ENCODE results near the gene RHBDD3.

RHBDD3 gene

GRCh38 chr22:29298641-29299040 lies 30.9 kb upstream of the RHBDD3 start:
- DNase-seq, result no peak
- Histone ChIP-seq H2AFZ (ENCODE audit: insufficient read depth, low read length, poor library complexity) (no peak overlapping the region), H3K79me1 (ENCODE audit: low read length) (no peaks in the 10 kb centered on the region), H3K4me3 (ENCODE audit: low read depth, low read length) (no peak overlapping the region), H3K36me3 (ENCODE audit: control insufficient read depth in 1 of 2, insufficient read depth in 2 of 2, low read length in 2 of 2) (peaks cover 60 to 71% of the 10 kb centered on the region in 2 experiments), H3K9me3 (ENCODE audit: insufficient read depth, low read depth, low read length) (no peaks in the 10 kb centered on the region), H3K18ac (ENCODE audit: low read length) (no peak overlapping the region), H3K27me3 (ENCODE audit: insufficient read depth, low read length) (no peaks in the 10 kb centered on the region), H3K79me2 (ENCODE audit: control insufficient read depth, insufficient read depth, low read length, poor library complexity) (no peaks in the 10 kb centered on the region), H3K4me2 (ENCODE audit: low read length) (no peak overlapping the region), H3K14ac (ENCODE audit: low read length) (no peak overlapping the region), H2BK12ac (ENCODE audit: low read length) (no peak overlapping the region), H4K8ac (ENCODE audit: low read depth, low read length) (no peak overlapping the region), H3K4ac (ENCODE audit: low read depth, low read length) (no peak overlapping the region), H3K4me1 (ENCODE audit: control insufficient read depth in 1 of 2, insufficient read depth in 2 of 2, low read length in 2 of 2) (no peaks in the 10 kb centered on the region), H4K91ac (ENCODE audit: low read depth, low read length) (no peak overlapping the region), H2BK120ac (ENCODE audit: insufficient read depth, low read length, poor library complexity) (no peak overlapping the region), H2BK5ac (ENCODE audit: low read depth, low read length, poor library complexity) (no peak overlapping the region), H2AK5ac (ENCODE audit: low read length) (no peak overlapping the region), H4K12ac (ENCODE audit: low read depth, low read length) (no peak overlapping the region), H3K9ac (ENCODE audit: low read length) (no peak overlapping the region), H3K27ac (ENCODE audit: low read depth, low read length) (no peak overlapping the region), H3K23ac (ENCODE audit: low read length) (no peak overlapping the region)
- WGBS (ENCODE audit: extremely low coverage, insufficient coverage, insufficient read length), result no CpG with 5 or more reads among the region's 8 CpGs

GRCh38 chr22:29292379-29292778 lies 24.6 kb upstream of the RHBDD3 start:
- no peak overlapping the region for H2BK120ac ChIP-seq (ENCODE audit: insufficient read depth, low read length, poor library complexity)
- H3K4ac ChIP-seq (ENCODE audit: low read depth, low read length), result no peak overlapping the region
- no peak overlapping the region for H3K27ac ChIP-seq (ENCODE audit: low read depth, low read length)
- no peaks in the 10 kb centered on the region for H3K9me3 ChIP-seq (ENCODE audit: insufficient read depth, low read depth, low read length)
- no peak overlapping the region for H4K91ac ChIP-seq (ENCODE audit: low read depth, low read length)
- no peak overlapping the region for H2BK12ac ChIP-seq (ENCODE audit: low read length)
- no peak overlapping the region for H2AK5ac ChIP-seq (ENCODE audit: low read length)
- H3K18ac ChIP-seq (ENCODE audit: low read length), result no peak overlapping the region
- no peak overlapping the region for H2BK5ac ChIP-seq (ENCODE audit: low read depth, low read length, poor library complexity)
- no peaks in the 10 kb centered on the region for H3K4me1 ChIP-seq (ENCODE audit: control insufficient read depth in 1 of 2, insufficient read depth in 2 of 2, low read length in 2 of 2)
- H4K8ac ChIP-seq (ENCODE audit: low read depth, low read length), result no peak overlapping the region
- no peak overlapping the region for H3K4me2 ChIP-seq (ENCODE audit: low read length)
- H3K23ac ChIP-seq (ENCODE audit: low read length), result no peak overlapping the region
- no peaks in the 10 kb centered on the region for H3K79me1 ChIP-seq (ENCODE audit: low read length)
- H3K9ac ChIP-seq (ENCODE audit: low read length), result no peak overlapping the region
- no peak for DNase-seq
- H2AFZ ChIP-seq (ENCODE audit: insufficient read depth, low read length, poor library complexity), result no peak overlapping the region
- no peak overlapping the region for H4K12ac ChIP-seq (ENCODE audit: low read depth, low read length)
- no peaks in the 10 kb centered on the region for H3K79me2 ChIP-seq (ENCODE audit: control insufficient read depth, insufficient read depth, low read length, poor library complexity)
- H3K14ac ChIP-seq (ENCODE audit: low read length), result no peak overlapping the region
- H3K36me3 ChIP-seq (ENCODE audit: control insufficient read depth in 1 of 2, insufficient read depth in 2 of 2, low read length in 2 of 2), result peaks cover 46 to 78% of the 10 kb centered on the region in 2 experiments
- no peaks in the 10 kb centered on the region for H3K27me3 ChIP-seq (ENCODE audit: insufficient read depth, low read length)
- H3K4me3 ChIP-seq (ENCODE audit: low read depth, low read length), result no peak overlapping the region

- Histone ChIP-seq H3K9me3 (ENCODE audit: insufficient read depth, low read depth, low read length) (no peaks in the 10 kb centered on the region), H2AK5ac (ENCODE audit: low read length) (no peak overlapping the region), H3K27ac (ENCODE audit: low read depth, low read length) (no peak overlapping the region), H3K4me2 (ENCODE audit: low read length) (no peak overlapping the region), H3K27me3 (ENCODE audit: insufficient read depth, low read length) (no peaks in the 10 kb centered on the region), H3K79me1 (ENCODE audit: low read length) (no peaks in the 10 kb centered on the region), H2BK12ac (ENCODE audit: low read length) (no peak overlapping the region), H4K12ac (ENCODE audit: low read depth, low read length) (no peak overlapping the region), H4K8ac (ENCODE audit: low read depth, low read length) (no peak overlapping the region), H3K18ac (ENCODE audit: low read length) (no peak overlapping the region), H2BK5ac (ENCODE audit: low read depth, low read length, poor library complexity) (no peak overlapping the region), H3K36me3 (ENCODE audit: control insufficient read depth in 1 of 2, insufficient read depth in 2 of 2, low read length in 2 of 2) (peaks cover 45 to 76% of the 10 kb centered on the region in 2 experiments), H3K14ac (ENCODE audit: low read length) (no peak overlapping the region), H3K4ac (ENCODE audit: low read depth, low read length) (no peak overlapping the region), H4K91ac (ENCODE audit: low read depth, low read length) (no peak overlapping the region), H3K9ac (ENCODE audit: low read length) (no peak overlapping the region), H2BK120ac (ENCODE audit: insufficient read depth, low read length, poor library complexity) (no peak overlapping the region), H3K4me1 (ENCODE audit: control insufficient read depth in 1 of 2, insufficient read depth in 2 of 2, low read length in 2 of 2) (no peaks in the 10 kb centered on the region), H2AFZ (ENCODE audit: insufficient read depth, low read length, poor library complexity) (no peak overlapping the region), H3K79me2 (ENCODE audit: control insufficient read depth, insufficient read depth, low read length, poor library complexity) (no peaks in the 10 kb centered on the region), H3K4me3 (ENCODE audit: low read depth, low read length) (no peak overlapping the region), H3K23ac (ENCODE audit: low read length) (no peak overlapping the region)
- DNase-seq, result no peak
- WGBS (ENCODE audit: extremely low coverage, insufficient coverage, insufficient read length), result no CpG with 5 or more reads among the region's 7 CpGs
Measured at GRCh38 chr22:29291215-29291614, 23.4 kb upstream of the RHBDD3 start.

- no peaks in the 10 kb centered on the region for H3K9me3 ChIP-seq (ENCODE audit: insufficient read depth, low read depth, low read length)
- no peak overlapping the region for H4K12ac ChIP-seq (ENCODE audit: low read depth, low read length)
- H3K27ac ChIP-seq (ENCODE audit: low read depth, low read length), result no peak overlapping the region
- no peak overlapping the region for H2AK5ac ChIP-seq (ENCODE audit: low read length)
- no peak overlapping the region for H4K91ac ChIP-seq (ENCODE audit: low read depth, low read length)
- H3K4me1 ChIP-seq (ENCODE audit: control insufficient read depth in 1 of 2, insufficient read depth in 2 of 2, low read length in 2 of 2), result no peaks in the 10 kb centered on the region
- no peaks in the 10 kb centered on the region for H3K79me1 ChIP-seq (ENCODE audit: low read length)
- no peak overlapping the region for H2AFZ ChIP-seq (ENCODE audit: insufficient read depth, low read length, poor library complexity)
- H2BK120ac ChIP-seq (ENCODE audit: insufficient read depth, low read length, poor library complexity), result no peak overlapping the region
- DNase-seq, result no peak
- no CpG with 5 or more reads among the region's 5 CpGs for WGBS (ENCODE audit: extremely low coverage, insufficient coverage, insufficient read length)
- H3K79me2 ChIP-seq (ENCODE audit: control insufficient read depth, insufficient read depth, low read length, poor library complexity), result no peaks in the 10 kb centered on the region
- H3K18ac ChIP-seq (ENCODE audit: low read length), result no peak overlapping the region
- no peak overlapping the region for H3K14ac ChIP-seq (ENCODE audit: low read length)
- no peak overlapping the region for H2BK12ac ChIP-seq (ENCODE audit: low read length)
- H3K4ac ChIP-seq (ENCODE audit: low read depth, low read length), result no peak overlapping the region
- no peaks in the 10 kb centered on the region for H3K27me3 ChIP-seq (ENCODE audit: insufficient read depth, low read length)
- peaks cover 48 to 75% of the 10 kb centered on the region in 2 experiments for H3K36me3 ChIP-seq (ENCODE audit: control insufficient read depth in 1 of 2, insufficient read depth in 2 of 2, low read length in 2 of 2)
- no peak overlapping the region for H2BK5ac ChIP-seq (ENCODE audit: low read depth, low read length, poor library complexity)
- H3K23ac ChIP-seq (ENCODE audit: low read length), result no peak overlapping the region
- no peak overlapping the region for H3K9ac ChIP-seq (ENCODE audit: low read length)
- H4K8ac ChIP-seq (ENCODE audit: low read depth, low read length), result no peak overlapping the region
- H3K4me3 ChIP-seq (ENCODE audit: low read depth, low read length), result no peak overlapping the region
- no peak overlapping the region for H3K4me2 ChIP-seq (ENCODE audit: low read length)
Measured at GRCh38 chr22:29290061-29290460, 22.3 kb upstream of the RHBDD3 start.

Data from trophoblast cell (in vitro differentiated cells and primary cell).